HG03025 (cell line): ENCODE measurements around the gene CPNE4.
A peak's percentile ranks its signal among the peaks of the same experiment; 100 is the strongest.
"Not testable (repeated sequence)": the region's sequence is repeated elsewhere in the genome, so short reads cannot be mapped to it uniquely, and the experiment has no call there.

ENCODE experiments used
- ATAC-seq: cut with Tn5 transposase; IDR thresholded peaks from one replicate; pipeline ENCODE4 v1.9.1; 2021; ENCODE audit warnings: mild to moderate bottlenecking, moderate library complexity; ENCODE audit not compliant: unreplicated experiment, low FRiP score

Gene CPNE4

GRCh38 chr3:132034486-132035464 is at the start of gene CPNE4:
TSS of gene CPNE4 (minus strand) at chr3:132035014.
- ATAC-seq: no peak

- no peak for ATAC-seq
Measured at GRCh38 chr3:132083583-132084279, 48.9 kb upstream of the CPNE4 start.

DNA sequence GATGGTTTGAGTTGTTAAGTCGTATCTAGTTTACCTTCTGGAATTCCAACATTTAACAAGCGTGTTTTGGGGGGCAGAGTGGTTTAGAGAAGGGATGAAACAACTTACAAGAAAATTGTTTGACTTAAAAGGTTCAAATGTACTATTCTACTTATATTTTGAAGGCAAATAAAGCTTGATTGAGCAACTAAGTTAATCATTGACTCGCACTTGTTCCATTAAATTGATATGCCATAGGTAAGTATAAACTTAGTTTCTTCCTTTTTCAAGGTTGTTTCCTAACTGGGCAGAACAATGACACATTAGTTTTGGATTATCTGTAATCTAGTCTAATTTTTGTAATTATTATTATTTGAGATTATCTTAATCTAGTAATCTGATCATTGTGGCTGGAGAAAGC is 48.3 kb upstream of the CPNE4 start:
- no peak for ATAC-seq

GRCh38 chr3:132079147-132079546 is 44.3 kb upstream of the CPNE4 start:
- no peak for ATAC-seq

- no peak for ATAC-seq
Measured at GRCh38 chr3:132073771-132074170, 39.0 kb upstream of the CPNE4 start.

- no peak for ATAC-seq
Measured at GRCh38 chr3:132071043-132071442, 36.2 kb upstream of the CPNE4 start.

DNA sequence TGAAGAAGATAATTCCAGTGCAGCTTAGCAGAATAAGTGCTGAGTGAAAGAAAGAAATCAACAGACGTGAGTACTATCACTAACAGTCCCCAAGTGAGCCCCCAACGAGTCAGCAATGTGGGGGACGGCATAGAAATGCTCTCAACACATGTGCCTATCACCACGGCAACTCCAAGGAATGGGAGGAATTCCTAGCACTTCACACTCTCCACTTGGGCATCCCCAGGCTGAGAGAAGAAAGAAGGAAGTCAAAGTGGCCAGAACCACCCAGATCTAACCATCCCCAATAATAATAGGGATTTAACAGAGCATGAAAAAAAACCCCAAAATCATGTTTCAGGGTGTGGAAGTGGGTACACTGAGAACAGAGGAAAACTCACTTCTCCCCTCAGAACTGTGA is 29.3 kb upstream of the CPNE4 start:
- ATAC-seq: no peak

GRCh38 chr3:132062535-132062934 is 27.7 kb upstream of the CPNE4 start:
- ATAC-seq: no peak

GRCh38 chr3:132055872-132056271 is 21.1 kb upstream of the CPNE4 start:
- no peak for ATAC-seq

DNA sequence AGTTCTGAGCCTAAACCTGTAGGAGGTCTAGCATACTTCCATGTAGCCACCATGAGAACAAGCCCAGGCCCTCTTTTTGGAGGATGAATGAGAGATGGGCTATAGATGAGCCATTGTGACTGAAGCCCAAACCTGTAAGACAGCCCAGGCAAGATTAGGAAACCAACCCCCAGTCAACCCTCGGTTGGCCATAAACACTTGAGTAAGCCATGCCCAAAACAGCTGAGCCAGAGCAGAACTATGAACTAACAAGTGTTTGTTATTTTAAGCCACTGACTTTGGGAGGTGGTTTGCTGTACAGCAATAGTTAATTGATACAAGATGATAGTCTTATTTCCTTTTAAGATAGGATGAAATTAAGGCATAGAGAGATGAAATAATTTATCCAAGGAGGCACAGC is 12.4 kb upstream of the CPNE4 start:
- ATAC-seq: no peak

- ATAC-seq: not testable (repeated sequence)
Measured at GRCh38 chr3:132044874-132045273, 10.1 kb upstream of the CPNE4 start.

GRCh38 chr3:132042681-132043080 is 7.9 kb upstream of the CPNE4 start:
- ATAC-seq: no peak

DNA sequence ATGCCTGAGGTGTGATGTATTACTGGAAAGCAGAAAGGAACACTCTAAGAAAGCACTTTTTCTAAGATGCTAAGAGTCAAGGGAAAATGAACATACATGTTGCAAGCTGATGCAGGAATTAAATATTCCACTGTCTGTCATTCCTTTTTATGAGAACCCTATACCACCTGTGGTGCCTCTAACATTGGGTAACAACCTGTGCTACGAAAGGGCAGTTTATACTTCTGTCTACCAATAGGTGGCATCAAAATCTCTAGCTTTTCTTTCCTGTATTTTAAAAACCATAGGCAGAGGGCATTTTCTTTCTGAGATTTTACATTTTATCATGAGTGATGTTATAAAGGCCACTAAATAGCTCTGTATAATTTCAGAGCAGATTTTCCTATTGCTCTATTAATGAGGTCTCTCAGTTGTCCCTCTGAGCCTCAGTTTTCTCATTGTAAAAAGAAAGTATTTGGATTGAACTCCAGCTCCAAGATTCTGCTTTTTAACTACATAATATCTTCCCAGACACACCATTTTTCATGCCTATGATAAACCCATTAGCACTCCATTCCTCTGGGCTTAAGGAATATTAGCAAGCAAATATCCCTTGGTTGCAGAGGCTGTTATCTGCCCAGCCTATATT is 3.5 kb upstream of the CPNE4 start:
- ATAC-seq: no peak

GRCh38 chr3:132037581-132037980 is 2.8 kb upstream of the CPNE4 start:
- no peak for ATAC-seq

DNA sequence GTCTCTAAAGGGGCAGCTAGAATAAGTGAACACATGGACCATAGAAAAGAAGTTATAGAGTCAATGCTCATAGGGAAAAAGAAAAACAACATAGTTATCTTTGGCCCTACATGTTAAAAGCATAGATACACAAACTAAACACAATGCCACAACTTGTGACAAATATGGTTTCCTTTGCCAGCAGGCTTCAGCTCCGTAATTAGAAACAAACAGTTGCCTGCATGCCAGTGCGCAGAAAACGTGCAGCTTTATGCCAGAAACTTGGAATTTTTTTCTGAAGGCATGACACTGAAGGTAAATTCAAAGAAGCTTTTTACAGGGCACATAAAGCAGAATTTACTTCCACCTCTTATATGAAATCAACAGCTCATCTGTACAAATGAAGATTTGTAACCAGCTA is 2.2 kb upstream of the CPNE4 start:
- no peak for ATAC-seq

DNA sequence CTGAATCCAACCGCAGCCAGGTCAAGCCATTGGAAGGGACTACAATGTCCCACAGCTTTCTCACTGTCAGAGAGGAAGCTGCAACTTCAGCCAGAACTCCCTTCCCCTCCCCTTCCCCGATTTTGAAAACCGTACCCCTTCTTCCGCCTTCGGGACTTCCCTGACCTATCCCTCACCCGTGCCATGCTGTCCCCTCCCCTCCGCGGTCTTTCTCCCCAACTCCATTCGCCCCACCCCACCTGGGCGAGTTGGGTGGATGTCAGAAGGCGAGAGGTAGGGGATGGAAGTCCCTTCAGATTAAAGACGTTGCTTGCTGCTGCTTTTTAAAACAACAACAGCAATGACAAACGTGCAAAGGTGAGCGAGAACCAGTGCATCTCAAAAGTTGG is 723 bp downstream of the CPNE4 start:
- no peak for ATAC-seq

DNA sequence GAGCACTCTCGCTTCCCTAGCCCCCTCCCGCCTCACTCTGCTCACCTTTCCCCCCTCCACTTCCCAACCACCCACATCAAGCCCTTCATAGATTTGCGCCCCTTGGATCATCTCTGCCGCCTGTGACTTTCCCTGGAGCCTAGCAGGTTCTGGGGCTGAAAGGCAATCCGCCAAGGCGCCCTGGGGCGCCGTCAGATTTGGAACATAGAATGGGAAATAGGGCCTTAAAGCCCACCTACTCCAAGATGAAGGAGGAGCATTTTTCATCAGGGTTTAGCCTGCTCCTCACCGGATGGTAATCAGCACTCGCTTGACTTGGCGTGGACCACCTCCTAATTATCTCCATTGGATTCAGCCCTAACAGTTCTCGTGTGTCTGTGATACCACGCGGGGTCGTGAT is 1.3 kb downstream of the CPNE4 start:
- no peak for ATAC-seq

DNA sequence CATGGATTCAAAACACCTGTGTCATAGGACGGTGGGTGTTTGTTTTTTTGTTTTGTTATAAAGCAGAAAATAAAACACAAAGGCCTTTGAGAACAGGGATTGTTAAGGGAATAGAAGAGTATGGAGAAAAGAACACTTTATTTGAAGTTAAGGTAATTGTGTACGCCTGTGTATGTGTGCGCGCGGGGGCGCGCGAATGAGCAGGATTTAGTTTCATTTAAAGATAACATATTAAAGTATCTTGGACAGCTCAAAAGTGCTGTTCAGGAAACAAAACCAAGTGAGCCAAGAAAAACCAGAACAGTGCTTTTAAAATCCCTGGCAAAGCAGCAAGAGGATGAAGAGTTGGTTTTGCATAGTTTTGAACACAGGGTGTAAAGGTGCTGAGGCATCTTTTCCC is 1.9 kb downstream of the CPNE4 start:
- ATAC-seq: no peak

DNA sequence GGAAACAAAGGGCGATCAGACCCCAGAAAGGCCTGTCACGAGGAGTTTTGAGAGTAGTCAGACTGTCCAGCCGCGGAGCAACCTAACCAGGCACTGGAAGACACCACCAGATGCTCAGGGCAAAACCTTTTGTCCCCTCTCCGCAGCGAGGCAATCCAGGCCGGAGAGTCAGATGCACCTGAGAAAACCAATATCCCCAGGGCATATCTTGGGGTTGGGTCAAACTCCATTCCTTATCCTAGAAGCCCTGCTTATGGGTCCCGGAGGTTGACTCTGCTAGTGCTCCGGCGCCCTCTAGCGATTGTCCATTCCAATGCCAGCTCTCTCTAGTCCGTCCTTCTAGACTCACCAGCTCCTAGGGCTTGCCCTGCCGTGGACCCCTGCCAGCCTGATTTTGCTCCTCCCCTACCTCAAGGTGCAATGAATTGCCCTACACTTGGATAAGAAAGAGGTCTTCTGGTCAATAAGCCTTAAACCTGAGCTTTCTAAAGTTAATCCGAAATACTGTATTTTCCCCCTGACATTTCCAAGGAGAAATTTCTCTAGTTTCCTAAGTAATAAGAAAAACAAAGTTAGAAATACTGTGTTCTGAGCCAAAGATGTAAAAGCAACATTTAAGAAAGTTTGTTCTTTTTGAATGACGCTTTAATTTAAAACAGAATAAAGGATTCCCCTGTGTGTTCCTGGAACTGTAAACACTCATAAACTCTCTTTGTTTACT is 5.5 kb downstream of the CPNE4 start:
- peak; percentile 80 for ATAC-seq

GRCh38 chr3:132022914-132023313 is 11.9 kb downstream of the CPNE4 start:
- ATAC-seq: no peak

- no peak for ATAC-seq
Measured at GRCh38 chr3:132020058-132020457, 14.8 kb downstream of the CPNE4 start.
